H54 (cell line): ENCODE results near the gene CACNA1C.

Experiments
- DNase-seq: peaks from one replicate; pipeline ENCODE4 v3.0.0; 2011; ENCODE audit warnings: low spot score, mixed read lengths; ENCODE audit not compliant: insufficient read length
- FAIRE-seq: peaks from 3 replicates; lab custom pipeline; 2011; peaks lifted over from hg19 to GRCh38; lab: Jason Lieb, UNC
- POLR2A ChIP-seq: IDR thresholded peaks from 2 replicates; pipeline ENCODE4 v1.6.1; 2011; ENCODE audit warnings: low read depth, mild to moderate bottlenecking, low read length

Gene CACNA1C

GRCh38 chr12:2322554-2323120 lies 269.9 kb downstream of the CACNA1C start:
- no peak for TF ChIP-seq POLR2A
- DNase-seq: no peak
- FAIRE-seq: no peak

- TF ChIP-seq POLR2A: no peak
- FAIRE-seq (no peak), DNase-seq (no peak)
Measured at GRCh38 chr12:2323532-2324255, 270.9 kb downstream of the CACNA1C start.

- no peak for TF ChIP-seq POLR2A
- DNase-seq (no peak), FAIRE-seq (no peak)
Measured at GRCh38 chr12:2324387-2324786, 271.6 kb downstream of the CACNA1C start.

- no peak for FAIRE-seq
- no peak for DNase-seq
- no peak for TF ChIP-seq POLR2A
Measured at GRCh38 chr12:2325519-2325918, 272.7 kb downstream of the CACNA1C start.

GRCh38 chr12:2326470-2326869 lies 273.7 kb downstream of the CACNA1C start:
- DNase-seq (no peak), FAIRE-seq (no peak)
- no peak for TF ChIP-seq POLR2A

- DNase-seq (no peak), FAIRE-seq (no peak)
- TF ChIP-seq POLR2A: no peak
Measured at GRCh38 chr12:2328661-2329060, 275.9 kb downstream of the CACNA1C start.

GRCh38 chr12:2329661-2330210 lies 276.9 kb downstream of the CACNA1C start:
- TF ChIP-seq POLR2A: no peak
- FAIRE-seq: no peak
- no peak for DNase-seq

- TF ChIP-seq POLR2A: no peak
- DNase-seq (no peak), FAIRE-seq (no peak)
Measured at GRCh38 chr12:2332236-2332635, 279.4 kb downstream of the CACNA1C start.

- DNase-seq (no peak), FAIRE-seq (no peak)
- no peak for TF ChIP-seq POLR2A
Measured at GRCh38 chr12:2332947-2333346, 280.2 kb downstream of the CACNA1C start.

GRCh38 chr12:2333491-2334195 lies 280.9 kb downstream of the CACNA1C start:
- FAIRE-seq (no peak), DNase-seq (no peak)
- no peak for TF ChIP-seq POLR2A

GRCh38 chr12:2334271-2334670 lies 281.5 kb downstream of the CACNA1C start:
- FAIRE-seq: no peak
- DNase-seq: no peak
- no peak for TF ChIP-seq POLR2A

- FAIRE-seq (no peak), DNase-seq (no peak)
- TF ChIP-seq POLR2A: no peak
Measured at GRCh38 chr12:2334689-2335088, 281.9 kb downstream of the CACNA1C start.

- DNase-seq (no peak), FAIRE-seq (no peak)
- TF ChIP-seq POLR2A: no peak
Measured at GRCh38 chr12:2335109-2335508, 282.3 kb downstream of the CACNA1C start.

GRCh38 chr12:2335513-2335912 lies 282.7 kb downstream of the CACNA1C start:
- FAIRE-seq: no peak
- DNase-seq: no peak
- TF ChIP-seq POLR2A: no peak

- no peak for FAIRE-seq
- TF ChIP-seq POLR2A: no peak
- DNase-seq: no peak
Measured at GRCh38 chr12:2335916-2336315, 283.1 kb downstream of the CACNA1C start.
